H9 (cell line): Measurements from ENCODE around the gene NUP85. TPM values are rescaled to one million over a fixed set of nuclear protein-coding genes. Genes with fewer than 3 reads are reported as not detected.

Experiments
- DNase-seq: peaks from one replicate; pipeline ENCODE4 v3.0.0-alpha.2; 2017
- H2AFZ ChIP-seq: one replicate; pipeline ENCODE4 v1.6.1; 2013; ENCODE audit warnings: mild to moderate bottlenecking, low read length, control low read depth, moderate library complexity
- H2AK5ac ChIP-seq: 2 replicates; pipeline ENCODE4 v1.6.1; 2013; ENCODE audit warnings: low read length, control low read depth, mixed read lengths; ENCODE audit not compliant: insufficient read length
- H2BK120ac ChIP-seq: one replicate; pipeline ENCODE4 v1.6.1; 2013; ENCODE audit warnings: low read depth, mild to moderate bottlenecking, low read length, control low read depth, inconsistent platforms; ENCODE audit not compliant: poor library complexity, severe bottlenecking
- H2BK12ac ChIP-seq: 2 replicates; pipeline ENCODE4 v1.6.1; 2013; ENCODE audit warnings: low read length, control low read depth, mixed read lengths, low read depth; ENCODE audit not compliant: insufficient read length
- H2BK15ac ChIP-seq: 2 replicates; pipeline ENCODE4 v1.6.1; 2013; ENCODE audit warnings: low read depth, low read length, control low read depth
- H2BK20ac ChIP-seq: one replicate; pipeline ENCODE4 v1.6.1; 2013; ENCODE audit warnings: low read depth, mild to moderate bottlenecking, low read length, control low read depth, inconsistent platforms; ENCODE audit not compliant: poor library complexity, severe bottlenecking
- H2BK5ac ChIP-seq: 2 replicates; pipeline ENCODE4 v1.6.1; 2013; ENCODE audit warnings: low read length, control low read depth, mixed read lengths; ENCODE audit not compliant: insufficient read length
- H3K14ac ChIP-seq: 2 replicates; pipeline ENCODE4 v1.6.1; 2013; ENCODE audit warnings: low read length, control low read depth; ENCODE audit not compliant: insufficient read depth
- H3K18ac ChIP-seq: 2 replicates; pipeline ENCODE4 v1.6.1; 2013; ENCODE audit warnings: low read depth, mild to moderate bottlenecking, mixed read lengths, low read length, control low read depth; ENCODE audit not compliant: insufficient read length
- H3K23ac ChIP-seq: 2 replicates; pipeline ENCODE4 v1.6.1; 2013; ENCODE audit warnings: low read length, control low read depth, mixed read lengths, low read depth; ENCODE audit not compliant: insufficient read length
- H3K23me2 ChIP-seq: 2 replicates; pipeline ENCODE4 v1.6.1; 2013; ENCODE audit warnings: low read depth, mild to moderate bottlenecking, mixed read lengths, low read length, control low read depth; ENCODE audit not compliant: insufficient read length, poor library complexity, severe bottlenecking
- H3K27ac ChIP-seq: 2 replicates; pipeline ENCODE4 v1.5.1; 2013; ENCODE audit warnings: low read length, control low read depth, mixed read lengths, low read depth; ENCODE audit not compliant: insufficient read length
- H3K27me3 ChIP-seq: 2 replicates; pipeline ENCODE4 v1.6.1; 2013; ENCODE audit warnings: low read length, control low read depth, inconsistent platforms; ENCODE audit not compliant: insufficient read depth
- H3K4ac ChIP-seq: 2 replicates; pipeline ENCODE4 v1.6.1; 2013; ENCODE audit warnings: low read depth, mild to moderate bottlenecking, control low read depth, inconsistent platforms, low read length, moderate library complexity
- H3K4me1 ChIP-seq: 2 replicates; pipeline ENCODE4 v1.6.1; 2013; ENCODE audit warnings: low read length, control low read depth, inconsistent platforms; ENCODE audit not compliant: insufficient read depth
- H3K4me2 ChIP-seq: 2 replicates; pipeline ENCODE4 v1.6.1; 2013; ENCODE audit warnings: low read length, control low read depth, mixed read lengths; ENCODE audit not compliant: insufficient read length, insufficient read depth
- H3K56ac ChIP-seq: 2 replicates; pipeline ENCODE4 v1.6.1; 2013; ENCODE audit warnings: low read depth, mild to moderate bottlenecking, mixed read lengths, low read length, control low read depth; ENCODE audit not compliant: insufficient read length
- H3K79me1 ChIP-seq: 2 replicates; pipeline ENCODE4 v1.6.1; 2013; ENCODE audit warnings: low read depth, mild to moderate bottlenecking, moderate library complexity, low read length, control low read depth, inconsistent platforms; ENCODE audit not compliant: insufficient read depth, poor library complexity, severe bottlenecking
- H3K79me2 ChIP-seq: 2 replicates; pipeline ENCODE4 v1.6.1; 2013; ENCODE audit warnings: low read length, control low read depth, inconsistent platforms; ENCODE audit not compliant: insufficient read depth
- H3K9ac ChIP-seq: 2 replicates; pipeline ENCODE4 v1.6.1; 2013; ENCODE audit warnings: low read length, control low read depth, mixed read lengths; ENCODE audit not compliant: insufficient read length; ENCODE audit errors: extremely low read depth
- H3K9me3 ChIP-seq: one replicate; pipeline ENCODE4 v1.6.1; 2013; ENCODE audit warnings: low read depth, low read length, inconsistent platforms; ENCODE audit not compliant: control insufficient read depth
- H3T11ph ChIP-seq: one replicate; pipeline ENCODE4 v1.6.1; 2013; ENCODE audit warnings: mild to moderate bottlenecking, low read length, control low read depth, inconsistent platforms
- H4K20me1 ChIP-seq: one replicate; pipeline ENCODE4 v1.6.1; 2013; ENCODE audit not compliant: control insufficient read depth, insufficient read length, insufficient read depth
- H4K5ac ChIP-seq: 2 replicates; pipeline ENCODE4 v1.6.1; 2013; ENCODE audit warnings: low read depth, mild to moderate bottlenecking, mixed read lengths, low read length, control low read depth; ENCODE audit not compliant: insufficient read length
- H4K8ac ChIP-seq: replicated peaks from 2 replicates; pipeline ENCODE4 v1.6.1; 2013; ENCODE audit warnings: low read length, control low read depth, mixed read lengths, low read depth; ENCODE audit not compliant: insufficient read length
- H4K91ac ChIP-seq: 2 replicates; pipeline ENCODE4 v1.6.1; 2013; ENCODE audit warnings: low read depth, mild to moderate bottlenecking, moderate library complexity, mixed read lengths, low read length, control low read depth; ENCODE audit not compliant: insufficient read length
- H3K27ac Mint-ChIP-seq, 3 experiments: 2 replicates in 2 of 3; 3 replicates in 1 of 3; pipeline ENCODE4 v1.8.0; 2020 to 2021; ENCODE audit warnings: mixed read lengths in 3 of 3, mild to moderate bottlenecking in 1 of 3, moderate library complexity in 1 of 3
- H3K27me3 Mint-ChIP-seq: 2 replicates; pipeline ENCODE4 v1.8.0; 2021; ENCODE audit warnings: low read depth, mild to moderate bottlenecking, moderate library complexity, mixed read lengths
- H3K36me3 Mint-ChIP-seq, 3 experiments: 2 replicates in 2 of 3; 3 replicates in 1 of 3; pipeline ENCODE4 v1.8.0; 2020 to 2021; ENCODE audit warnings: low read depth in 3 of 3, mixed read lengths in 3 of 3; ENCODE audit not compliant: insufficient read depth in 1 of 3
- H3K4me1 Mint-ChIP-seq, 2 experiments: 2 replicates each; pipeline ENCODE4 v1.8.0; 2020; ENCODE audit warnings: mixed read lengths in 2 of 2
- H3K4me3 Mint-ChIP-seq, 2 experiments: 2 replicates in 1 of 2; 3 replicates in 1 of 2; pipeline ENCODE4 v1.8.0; 2020 to 2021; ENCODE audit warnings: mild to moderate bottlenecking in 2 of 2, mixed read lengths in 2 of 2, moderate library complexity in 1 of 2
- H3K9me3 Mint-ChIP-seq, 2 experiments: 2 replicates in 1 of 2; 3 replicates in 1 of 2; pipeline ENCODE4 v1.8.0; 2020; ENCODE audit warnings: mild to moderate bottlenecking in 2 of 2, mixed read lengths in 2 of 2, moderate library complexity in 1 of 2
- WGBS: extraction: QIAGEN DNeasy Blood & Tissue Kit; methylation state at CpG from one replicate; pipeline ENCODE4 v1.1.7; 2013; ENCODE audit warnings: missing lambda C conversion rate, low lambda C conversion rate, mixed read lengths; ENCODE audit not compliant: insufficient read length; ENCODE audit errors: extremely low coverage; 5-methylcytosine and 5-hydroxymethylcytosine counted together
- total RNA-seq: library from RNA; stranded (reverse); gene quantifications from 2 replicates; pipeline ENCODE4 v1.2.1, GENCODE V29; 2021
- TF ChIP-seq, protein P1 (sequence below): fragments of 200-600 bp; sonication (generic); conservative IDR thresholded peaks from 3 replicates; pipeline ENCODE4 v1.8.0; 2021; ENCODE audit warnings: antibody characterized with exemption, mild to moderate bottlenecking

The NUP85 gene
- total RNA-seq, 1 experiment from 2014 or later = 145 TPM

DNA sequence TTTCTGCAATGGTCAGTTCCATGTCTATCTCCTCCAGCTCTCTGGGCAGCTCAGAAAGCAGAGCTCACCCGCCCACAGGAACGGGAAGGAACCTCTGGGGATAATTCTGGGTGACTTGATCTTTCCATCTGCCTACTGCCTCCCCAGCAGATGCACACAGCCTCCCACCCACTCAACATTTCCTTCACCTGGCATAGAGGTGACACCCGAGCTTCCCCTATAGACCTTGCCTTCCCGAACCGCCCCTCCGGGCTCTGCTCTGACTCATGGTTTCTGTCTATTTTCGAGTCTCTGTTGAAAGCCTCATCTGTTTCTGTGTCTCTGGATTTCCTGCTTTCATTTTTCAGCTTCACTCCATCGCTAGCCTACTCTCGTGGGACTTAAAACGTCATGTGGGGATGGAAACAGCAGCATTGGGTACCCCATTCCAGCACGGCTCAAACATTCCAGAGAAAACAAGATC lies 44.6 kb downstream of the NUP85 start:
- no peaks in the 10 kb centered on the region for H3K27me3 ChIP-seq
- no peak overlapping the region for H3K56ac ChIP-seq
- H3K79me1 ChIP-seq = peaks cover 3% of the 10 kb centered on the region
- TF ChIP-seq, protein P1, sequence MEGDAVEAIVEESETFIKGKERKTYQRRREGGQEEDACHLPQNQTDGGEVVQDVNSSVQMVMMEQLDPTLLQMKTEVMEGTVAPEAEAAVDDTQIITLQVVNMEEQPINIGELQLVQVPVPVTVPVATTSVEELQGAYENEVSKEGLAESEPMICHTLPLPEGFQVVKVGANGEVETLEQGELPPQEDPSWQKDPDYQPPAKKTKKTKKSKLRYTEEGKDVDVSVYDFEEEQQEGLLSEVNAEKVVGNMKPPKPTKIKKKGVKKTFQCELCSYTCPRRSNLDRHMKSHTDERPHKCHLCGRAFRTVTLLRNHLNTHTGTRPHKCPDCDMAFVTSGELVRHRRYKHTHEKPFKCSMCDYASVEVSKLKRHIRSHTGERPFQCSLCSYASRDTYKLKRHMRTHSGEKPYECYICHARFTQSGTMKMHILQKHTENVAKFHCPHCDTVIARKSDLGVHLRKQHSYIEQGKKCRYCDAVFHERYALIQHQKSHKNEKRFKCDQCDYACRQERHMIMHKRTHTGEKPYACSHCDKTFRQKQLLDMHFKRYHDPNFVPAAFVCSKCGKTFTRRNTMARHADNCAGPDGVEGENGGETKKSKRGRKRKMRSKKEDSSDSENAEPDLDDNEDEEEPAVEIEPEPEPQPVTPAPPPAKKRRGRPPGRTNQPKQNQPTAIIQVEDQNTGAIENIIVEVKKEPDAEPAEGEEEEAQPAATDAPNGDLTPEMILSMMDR = no peak
- H3K27me3 Mint-ChIP-seq = no peaks in the 10 kb centered on the region
- 0 out of 5 replicates have a peak, but pooled peaks cover 0 to 2% of the 10 kb centered on the region in 2 experiments for H3K9me3 Mint-ChIP-seq
- no peak overlapping the region for H2BK120ac ChIP-seq
- H4K8ac ChIP-seq = no peak overlapping the region
- no peak overlapping the region for H3K18ac ChIP-seq
- no peak overlapping the region for H3K23ac ChIP-seq
- H3K4me1 Mint-ChIP-seq = peaks cover 47 to 49% of the 10 kb centered on the region in 2 experiments
- H3K4me2 ChIP-seq = no peak overlapping the region
- H3K4me3 Mint-ChIP-seq = peak overlapping the region in 1 of 2 experiments; percentile 33; a peak in 1 of 5 replicates
- H4K5ac ChIP-seq = no peak overlapping the region
- no peaks in the 10 kb centered on the region for H3K9me3 ChIP-seq
- no peaks in the 10 kb centered on the region for H3K4me1 ChIP-seq
- H2BK20ac ChIP-seq = no peak overlapping the region
- no peak overlapping the region for H3K4ac ChIP-seq
- H3K14ac ChIP-seq = no peak overlapping the region
- H3K36me3 Mint-ChIP-seq = peaks cover 5 to 27% (median 18%) of the 10 kb centered on the region in 3 experiments; a peak in 6 of 7 replicates
- H4K91ac ChIP-seq = no peak overlapping the region
- H2AK5ac ChIP-seq = no peak overlapping the region
- H3K27ac ChIP-seq = no peak overlapping the region
- no peak for DNase-seq
- H3K79me2 ChIP-seq = peaks cover 2% of the 10 kb centered on the region; the same call in 1 of the 2 replicates
- no peak overlapping the region for H2BK15ac ChIP-seq
- WGBS = no CpG with 5 or more reads among the region's 11 CpGs
- H4K20me1 ChIP-seq = no peaks in the 10 kb centered on the region
- H2BK12ac ChIP-seq = no peak overlapping the region
- H3K9ac ChIP-seq = no peak overlapping the region
- H2BK5ac ChIP-seq = no peak overlapping the region
- H3K23me2 ChIP-seq = no peaks in the 10 kb centered on the region
- peak overlapping the region; percentile 1 to 71 (median 55); a peak in 4 of 7 replicates for H3K27ac Mint-ChIP-seq
- H2AFZ ChIP-seq = no peak overlapping the region
- no peak overlapping the region for H3T11ph ChIP-seq
